ENCODE measurements around the gene SEPTIN10.

DNA sequence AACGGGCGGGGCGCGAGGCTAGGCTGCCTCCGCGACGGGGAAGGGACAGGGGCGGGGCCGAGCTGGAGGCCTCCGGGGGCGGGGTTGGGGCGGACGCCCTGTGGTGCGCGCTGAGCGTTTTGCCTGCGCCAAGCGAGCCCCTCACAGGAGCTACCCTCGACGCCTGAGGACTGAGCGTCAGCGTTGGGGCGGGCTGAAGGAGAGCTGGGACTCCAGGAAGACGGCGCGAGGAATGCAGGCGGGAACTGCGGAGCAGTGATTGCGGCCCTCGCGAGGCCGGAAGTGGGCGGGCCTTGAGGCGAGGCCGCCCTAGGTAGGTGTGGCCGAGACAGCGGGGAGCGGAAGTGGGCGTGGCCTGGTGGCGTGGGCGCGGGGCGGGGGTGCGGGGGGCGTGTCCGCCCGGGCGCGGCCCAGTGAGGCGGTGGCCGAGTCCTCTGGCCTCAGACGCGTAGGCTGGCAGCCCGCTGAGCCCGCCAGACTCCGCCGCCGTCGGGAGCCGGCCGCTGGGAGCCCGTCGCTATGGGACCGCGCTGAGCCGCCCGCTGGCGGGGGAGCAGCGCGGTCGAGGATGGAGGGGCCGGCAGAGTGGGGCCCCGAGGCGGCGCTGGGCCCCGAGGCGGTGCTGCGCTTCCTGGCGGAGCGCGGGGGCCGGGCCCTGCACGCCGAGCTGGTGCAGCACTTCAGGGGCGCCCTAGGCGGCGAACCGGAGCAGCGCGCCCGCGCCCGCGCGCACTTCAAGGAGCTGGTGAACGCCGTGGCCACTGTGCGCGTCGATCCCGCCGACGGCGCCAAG lies at the start of gene SEPTIN10, which contains the start of gene SOWAHC:
- TF ChIP-seq JUNB (IDR thresholded peaks at IDR 0.05; ENCODE audit: unreplicated experiment) (no peak), CREB1 (CRISPR knock-in tag; IDR thresholded peaks at IDR 0.05; ENCODE audit: low read depth) (peak; percentile 84)
- TF ChIP-seq, protein P1, sequence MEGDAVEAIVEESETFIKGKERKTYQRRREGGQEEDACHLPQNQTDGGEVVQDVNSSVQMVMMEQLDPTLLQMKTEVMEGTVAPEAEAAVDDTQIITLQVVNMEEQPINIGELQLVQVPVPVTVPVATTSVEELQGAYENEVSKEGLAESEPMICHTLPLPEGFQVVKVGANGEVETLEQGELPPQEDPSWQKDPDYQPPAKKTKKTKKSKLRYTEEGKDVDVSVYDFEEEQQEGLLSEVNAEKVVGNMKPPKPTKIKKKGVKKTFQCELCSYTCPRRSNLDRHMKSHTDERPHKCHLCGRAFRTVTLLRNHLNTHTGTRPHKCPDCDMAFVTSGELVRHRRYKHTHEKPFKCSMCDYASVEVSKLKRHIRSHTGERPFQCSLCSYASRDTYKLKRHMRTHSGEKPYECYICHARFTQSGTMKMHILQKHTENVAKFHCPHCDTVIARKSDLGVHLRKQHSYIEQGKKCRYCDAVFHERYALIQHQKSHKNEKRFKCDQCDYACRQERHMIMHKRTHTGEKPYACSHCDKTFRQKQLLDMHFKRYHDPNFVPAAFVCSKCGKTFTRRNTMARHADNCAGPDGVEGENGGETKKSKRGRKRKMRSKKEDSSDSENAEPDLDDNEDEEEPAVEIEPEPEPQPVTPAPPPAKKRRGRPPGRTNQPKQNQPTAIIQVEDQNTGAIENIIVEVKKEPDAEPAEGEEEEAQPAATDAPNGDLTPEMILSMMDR (conservative IDR thresholded peaks at IDR 0.05; ENCODE audit: low read depth in 2 of 2) = no peak
